Left lung (tissue), 10 donors: Measurements from ENCODE around the gene ST14. TPM values are rescaled to one million over a fixed set of nuclear protein-coding genes. Genes with fewer than 3 reads are reported as not detected.

Experiments
- ATAC-seq: fragments of 200-7000 bp; cut with Tn5 transposase; one replicate; pipeline ENCODE4 v1.9.1; 2020; ENCODE audit warnings: moderate library complexity
- DNase-seq, 4 donors: peaks; one replicate each; pipeline ENCODE4 v3.0.0-alpha.2; 2013 to 2020
- H3K27ac ChIP-seq, 2 donors: fragments of 200-600 bp; sonication (generic) in 1 of 2; one replicate each; pipeline versions ENCODE4 v1.5.0 to v1.8.0; 2020 to 2021
- H3K27me3 ChIP-seq, 2 donors: fragments of 200-600 bp; sonication (generic) in 1 of 2; one replicate each; pipeline versions ENCODE4 v1.5.0 to v1.8.0; 2020 to 2021
- H3K36me3 ChIP-seq, 2 donors: fragments of 200-600 bp; sonication (generic) in 1 of 2; one replicate each; pipeline versions ENCODE4 v1.5.0 to v1.8.0; 2020 to 2021
- H3K4me1 ChIP-seq, 2 donors: fragments of 200-600 bp; one replicate each; pipeline ENCODE4 v1.8.0; 2021
- H3K4me3 ChIP-seq, 2 donors: fragments of 200-600 bp; sonication (generic) in 1 of 2; one replicate each; pipeline versions ENCODE4 v1.5.0 to v1.8.0; 2020 to 2021; ENCODE audit warnings: mild to moderate bottlenecking in 1 of 2
- H3K9me3 ChIP-seq, 2 donors: fragments of 200-600 bp; sonication (generic) in 1 of 2; one replicate each; pipeline versions ENCODE4 v1.5.0 to v1.8.0; 2020 to 2021
- intact Hi-C, 2 donors: fragments of 100-400 bp; cut with DNase I; formaldehyde crosslinking; loops; one replicate each; pipeline versions ENCODE4 v1.11.2 to v1.14.2; 2022
- polyA plus RNA-seq, 6 donors: library from polyadenylated mRNA; unstranded; fragments of 120-200 nt; gene quantifications; one replicate each; pipeline ENCODE4 v1.2.1, GENCODE V29; 2013; ENCODE audit not compliant: insufficient read length in 6 of 6
- total RNA-seq, 2 donors: library from RNA; stranded (reverse); fragmentation: NEBNext Ultra II Directional; extraction: Animal tissue kit (Norgen Biotek cat#: 25700); gene quantifications; one replicate each; pipeline ENCODE4 v1.2.1, GENCODE V29; 2021
- TF ChIP-seq, protein P1 (sequence below), 2 donors: fragments of 200-600 bp; sonication (generic) in 1 of 2; IDR thresholded peaks; one replicate each; pipeline versions ENCODE4 v1.5.0 to v1.8.0; 2021; ENCODE audit warnings: antibody characterized with exemption in 2 of 2
- donor health status: DM: no; HTN: yes; CAD: no.
- donor health status: DM: no; HTN: no; CAD: no.

The ST14 gene
- total and polyA plus RNA-seq, 8 donors: 30.6 to 107 (median 37.8) TPM

DNA sequence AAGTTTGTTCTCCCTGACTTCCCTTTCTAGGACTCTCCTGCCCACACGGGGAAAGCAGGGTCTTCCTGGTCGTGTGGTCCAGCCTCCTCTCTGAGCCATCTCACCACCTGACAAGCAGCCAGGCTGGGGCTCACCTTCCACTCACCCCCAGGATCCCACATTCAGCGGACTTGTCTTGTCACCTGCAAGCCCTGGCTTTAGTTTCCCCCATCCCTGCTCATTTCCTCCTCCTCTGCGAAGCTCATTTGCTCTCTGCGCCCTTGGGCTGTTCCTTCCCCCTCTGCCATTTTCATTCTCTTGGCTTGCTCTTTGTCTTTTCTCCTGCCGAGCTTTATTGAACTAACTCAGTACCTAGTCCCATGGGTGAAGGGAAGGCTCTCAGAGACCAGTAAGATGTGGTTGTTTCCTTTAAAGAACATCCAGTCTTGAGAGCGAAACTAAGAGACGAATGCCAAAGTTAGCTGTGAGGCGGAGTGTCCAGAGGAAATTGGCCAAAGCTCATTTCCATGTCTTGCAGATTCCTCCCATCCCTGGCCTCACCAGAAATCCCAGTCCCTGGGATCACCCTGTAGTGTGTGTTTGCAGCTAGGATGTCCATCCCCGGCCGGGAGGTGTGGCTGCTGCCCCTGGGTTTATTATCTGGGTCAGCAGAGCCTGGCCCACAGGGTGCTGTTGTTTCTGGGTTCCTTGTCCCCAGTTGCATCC lies 2.0 kb downstream of the ST14 start:
- peaks cover 5 to 53% of the 10 kb centered on the region in 2 donors for H3K27me3 ChIP-seq
- peak overlapping the region in 1 of 2 donors; percentile 60 for H3K4me3 ChIP-seq

DNA sequence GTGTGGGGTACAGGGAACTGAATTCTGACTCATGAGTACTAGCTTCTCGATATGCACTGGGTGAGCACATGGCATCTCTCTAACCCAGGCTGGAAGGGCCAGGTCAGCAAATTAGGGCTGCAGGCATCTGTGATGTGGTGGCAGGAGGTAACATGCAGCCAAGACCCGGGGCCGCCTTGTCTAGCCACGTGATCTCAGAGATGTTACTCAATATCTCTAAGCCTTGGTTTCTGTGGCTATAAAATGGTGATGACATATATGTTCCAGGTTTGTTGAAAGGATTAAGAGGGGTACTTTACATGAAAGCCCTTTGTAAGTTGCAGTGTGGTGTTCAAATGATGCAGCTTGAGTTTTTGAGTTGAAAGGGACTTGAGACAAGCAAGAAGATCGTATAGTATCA lies 3.2 kb downstream of the ST14 start:
- peak overlapping the region in 1 of 2 donors; percentile 70 for H3K27ac ChIP-seq
- no peak overlapping the region for H3K4me3 ChIP-seq
- TF ChIP-seq, protein P1, sequence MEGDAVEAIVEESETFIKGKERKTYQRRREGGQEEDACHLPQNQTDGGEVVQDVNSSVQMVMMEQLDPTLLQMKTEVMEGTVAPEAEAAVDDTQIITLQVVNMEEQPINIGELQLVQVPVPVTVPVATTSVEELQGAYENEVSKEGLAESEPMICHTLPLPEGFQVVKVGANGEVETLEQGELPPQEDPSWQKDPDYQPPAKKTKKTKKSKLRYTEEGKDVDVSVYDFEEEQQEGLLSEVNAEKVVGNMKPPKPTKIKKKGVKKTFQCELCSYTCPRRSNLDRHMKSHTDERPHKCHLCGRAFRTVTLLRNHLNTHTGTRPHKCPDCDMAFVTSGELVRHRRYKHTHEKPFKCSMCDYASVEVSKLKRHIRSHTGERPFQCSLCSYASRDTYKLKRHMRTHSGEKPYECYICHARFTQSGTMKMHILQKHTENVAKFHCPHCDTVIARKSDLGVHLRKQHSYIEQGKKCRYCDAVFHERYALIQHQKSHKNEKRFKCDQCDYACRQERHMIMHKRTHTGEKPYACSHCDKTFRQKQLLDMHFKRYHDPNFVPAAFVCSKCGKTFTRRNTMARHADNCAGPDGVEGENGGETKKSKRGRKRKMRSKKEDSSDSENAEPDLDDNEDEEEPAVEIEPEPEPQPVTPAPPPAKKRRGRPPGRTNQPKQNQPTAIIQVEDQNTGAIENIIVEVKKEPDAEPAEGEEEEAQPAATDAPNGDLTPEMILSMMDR (IDR thresholded peaks at IDR 0.05): no peak
- DNase-seq (peak in 3 of 4 donors; percentile 58 to 76 (median 73)), ATAC-seq (peak; percentile 4)
- H3K9me3 ChIP-seq: no peaks in the 10 kb centered on the region
- no peaks in the 10 kb centered on the region for H3K36me3 ChIP-seq
- H3K4me1 ChIP-seq: peaks cover 19 to 82% of the 10 kb centered on the region in 2 donors
- peaks cover 5 to 49% of the 10 kb centered on the region in 2 donors for H3K27me3 ChIP-seq
- intact Hi-C loops: no loop called here

More for the DNA sequence above, 2.0 kb downstream of the ST14 start:
- intact Hi-C loops: no loop called here
- Histone ChIP-seq H3K4me1 (peaks cover 19 to 74% of the 10 kb centered on the region in 2 donors), H3K36me3 (no peaks in the 10 kb centered on the region), H3K27ac (no peak overlapping the region), H3K9me3 (no peaks in the 10 kb centered on the region)
- TF ChIP-seq, protein P1 (IDR thresholded peaks at IDR 0.05): no peak
- DNase-seq: no peak
- no peak for ATAC-seq

DNA sequence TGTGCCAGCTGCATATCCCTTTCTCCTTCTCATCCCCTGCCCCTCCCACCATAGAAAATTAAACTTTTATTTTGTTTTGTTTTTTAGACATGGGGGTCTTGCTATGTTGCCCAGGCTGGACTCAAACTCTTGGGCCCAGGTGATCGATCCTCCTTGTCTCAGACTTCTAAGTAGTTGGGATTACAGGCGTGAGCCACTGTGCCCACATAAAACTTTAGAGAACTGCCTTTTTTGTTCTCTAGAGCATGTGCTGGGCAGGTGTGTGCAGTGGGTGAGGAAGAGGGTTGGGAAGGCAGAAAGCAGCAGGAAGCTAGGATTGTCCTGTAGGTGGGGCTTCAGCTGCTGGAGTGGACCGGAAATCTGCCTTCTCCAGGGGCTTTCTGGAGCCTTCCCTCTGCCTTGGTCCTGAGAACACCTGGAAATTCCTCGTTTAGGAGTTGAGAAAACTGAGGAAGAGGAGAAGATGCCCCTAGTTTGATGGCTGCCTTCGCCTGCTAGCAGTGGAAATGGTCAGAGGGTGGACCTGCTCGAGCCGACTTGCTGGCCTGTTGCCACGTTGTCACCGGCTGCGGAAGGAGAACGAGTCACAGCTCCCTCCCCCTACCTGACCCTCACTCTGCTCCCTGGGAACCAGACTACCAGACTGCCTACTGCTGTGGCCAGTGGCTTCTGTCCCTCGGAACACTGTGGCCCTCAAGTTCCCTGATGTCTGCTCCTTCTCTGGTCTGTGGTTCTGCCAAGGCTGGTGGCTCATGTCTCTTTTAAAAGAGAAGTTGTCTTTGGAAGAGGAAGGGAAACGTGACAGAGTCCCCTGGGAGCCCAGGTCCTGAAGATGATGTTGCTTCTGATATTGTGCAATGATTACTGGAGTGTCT lies 4.0 kb downstream of the ST14 start:
- Histone ChIP-seq H3K27ac (peak overlapping the region in 1 of 2 donors; percentile 70), H3K4me3 (peak overlapping the region in 1 of 2 donors; percentile 6), H3K27me3 (peaks cover 5 to 40% of the 10 kb centered on the region in 2 donors), H3K4me1 (peaks cover 19 to 82% of the 10 kb centered on the region in 2 donors), H3K36me3 (no peaks in the 10 kb centered on the region), H3K9me3 (no peaks in the 10 kb centered on the region)
- ATAC-seq (peak; percentile 33), DNase-seq (peak in 2 of 4 donors; percentile 51 to 78)
- TF ChIP-seq, protein P1 (IDR thresholded peaks at IDR 0.05): no peak
- intact Hi-C loops: no loop called here

DNA sequence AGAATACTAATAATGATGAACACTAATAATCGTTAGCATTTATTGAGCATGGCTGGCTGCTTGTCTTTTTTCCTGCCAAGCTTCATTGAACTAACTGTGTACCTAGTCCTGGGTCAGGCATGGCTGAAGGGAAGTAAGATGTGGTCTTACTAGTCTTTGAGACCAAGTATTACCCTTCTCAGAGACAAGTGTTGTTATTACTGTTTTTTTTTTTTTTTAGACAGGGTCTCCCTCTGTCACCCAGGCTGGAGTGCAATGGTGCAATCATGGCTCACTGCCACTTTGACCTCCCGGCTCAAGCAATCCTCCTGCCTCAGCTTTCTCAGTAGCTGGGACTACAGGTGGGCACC lies 4.6 kb downstream of the ST14 start:
- intact Hi-C loops: no loop called here
- TF ChIP-seq, protein P1 (IDR thresholded peaks at IDR 0.05): no peak
- no peak for DNase-seq
- no peaks in the 10 kb centered on the region for H3K36me3 ChIP-seq
- ATAC-seq: no peak
- H3K27me3 ChIP-seq: peaks cover 5 to 34% of the 10 kb centered on the region in 2 donors
- H3K4me1 ChIP-seq: peaks cover 19 to 81% of the 10 kb centered on the region in 2 donors
- no peaks in the 10 kb centered on the region for H3K9me3 ChIP-seq
- no peak overlapping the region for H3K4me3 ChIP-seq
- peak overlapping the region in 1 of 2 donors; percentile 70 for H3K27ac ChIP-seq
